ENCODE results near the gene SNCG.

DNA sequence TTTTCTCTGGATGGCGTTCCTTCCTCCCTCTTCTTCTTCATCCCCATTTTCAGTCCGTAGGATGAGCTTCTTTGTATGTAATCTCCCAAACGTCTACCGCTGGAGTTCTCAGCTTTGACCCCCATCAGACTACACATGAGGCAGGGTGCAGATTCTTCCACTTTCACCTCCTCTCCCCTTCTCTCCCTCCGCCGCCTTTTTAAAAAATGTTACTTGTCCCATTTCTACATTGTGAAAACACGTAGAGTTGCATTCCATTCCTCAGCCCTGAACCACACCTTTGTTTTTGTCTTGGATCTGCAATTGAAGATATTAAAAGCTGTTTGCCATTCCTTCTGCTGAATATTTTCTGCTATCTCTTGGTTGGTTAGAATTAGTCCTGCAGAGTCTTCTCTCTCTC is 16.1 kb downstream of the SNCG start:
- TF ChIP-seq POLR2AphosphoS5 (IDR thresholded peaks at IDR 0.05; ENCODE audit: low read depth, low read length), result no peak
- TF ChIP-seq, protein P1, sequence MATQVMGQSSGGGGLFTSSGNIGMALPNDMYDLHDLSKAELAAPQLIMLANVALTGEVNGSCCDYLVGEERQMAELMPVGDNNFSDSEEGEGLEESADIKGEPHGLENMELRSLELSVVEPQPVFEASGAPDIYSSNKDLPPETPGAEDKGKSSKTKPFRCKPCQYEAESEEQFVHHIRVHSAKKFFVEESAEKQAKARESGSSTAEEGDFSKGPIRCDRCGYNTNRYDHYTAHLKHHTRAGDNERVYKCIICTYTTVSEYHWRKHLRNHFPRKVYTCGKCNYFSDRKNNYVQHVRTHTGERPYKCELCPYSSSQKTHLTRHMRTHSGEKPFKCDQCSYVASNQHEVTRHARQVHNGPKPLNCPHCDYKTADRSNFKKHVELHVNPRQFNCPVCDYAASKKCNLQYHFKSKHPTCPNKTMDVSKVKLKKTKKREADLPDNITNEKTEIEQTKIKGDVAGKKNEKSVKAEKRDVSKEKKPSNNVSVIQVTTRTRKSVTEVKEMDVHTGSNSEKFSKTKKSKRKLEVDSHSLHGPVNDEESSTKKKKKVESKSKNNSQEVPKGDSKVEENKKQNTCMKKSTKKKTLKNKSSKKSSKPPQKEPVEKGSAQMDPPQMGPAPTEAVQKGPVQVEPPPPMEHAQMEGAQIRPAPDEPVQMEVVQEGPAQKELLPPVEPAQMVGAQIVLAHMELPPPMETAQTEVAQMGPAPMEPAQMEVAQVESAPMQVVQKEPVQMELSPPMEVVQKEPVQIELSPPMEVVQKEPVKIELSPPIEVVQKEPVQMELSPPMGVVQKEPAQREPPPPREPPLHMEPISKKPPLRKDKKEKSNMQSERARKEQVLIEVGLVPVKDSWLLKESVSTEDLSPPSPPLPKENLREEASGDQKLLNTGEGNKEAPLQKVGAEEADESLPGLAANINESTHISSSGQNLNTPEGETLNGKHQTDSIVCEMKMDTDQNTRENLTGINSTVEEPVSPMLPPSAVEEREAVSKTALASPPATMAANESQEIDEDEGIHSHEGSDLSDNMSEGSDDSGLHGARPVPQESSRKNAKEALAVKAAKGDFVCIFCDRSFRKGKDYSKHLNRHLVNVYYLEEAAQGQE (IDR thresholded peaks at IDR 0.05; ENCODE audit: insufficient read depth in 1 of 2, low read depth in 2 of 2, low read length in 2 of 2), result no peak
- no peak for TF ChIP-seq TAF1 (IDR thresholded peaks at IDR 0.05; ENCODE audit: borderline replicate concordance, insufficient read depth, low read length)

Data from PFSK-1 (cell line).